GM23338 (cell line): ENCODE data around the gene FAM81A.
"Not testable (repeated sequence)": the region's sequence is repeated elsewhere in the genome, so short reads cannot be mapped to it uniquely, and the experiment has no call there.

Experiments used
- CREB1 ChIP-seq: fragments of 250-450 bp; sonication (Bioruptor Pico); IDR thresholded peaks from 2 replicates; pipeline ENCODE4 v1.5.0; 2020; ENCODE audit warnings: low read depth, mild to moderate bottlenecking, moderate library complexity
- EZH2 ChIP-seq: fragments of 200-600 bp; sonication (generic); IDR thresholded peaks from one replicate; pipeline ENCODE4 v1.8.0; 2017; ENCODE audit warnings: antibody characterized with exemption, mild to moderate bottlenecking, low read depth; ENCODE audit not compliant: unreplicated experiment
- EZH2phosphoT487 ChIP-seq: fragments of 200-600 bp; sonication (generic); IDR thresholded peaks from one replicate; pipeline ENCODE4 v1.8.1; 2018; ENCODE audit warnings: antibody characterized with exemption; ENCODE audit not compliant: unreplicated experiment
- JUNB ChIP-seq: IDR thresholded peaks from one replicate; pipeline ENCODE4 v1.6.1; 2016; ENCODE audit warnings: antibody characterized with exemption; ENCODE audit not compliant: unreplicated experiment
- NANOG ChIP-seq: IDR thresholded peaks from 2 replicates; pipeline ENCODE4 v1.6.1; 2016; ENCODE audit warnings: antibody characterized with exemption, borderline replicate concordance
- POLR2AphosphoS5 ChIP-seq: IDR thresholded peaks from 2 replicates; pipeline ENCODE4 v1.6.1; 2016; ENCODE audit warnings: antibody characterized with exemption, low read depth
- STAT1 ChIP-seq: IDR thresholded peaks from one replicate; pipeline ENCODE4 v1.6.1; 2016; ENCODE audit warnings: antibody characterized with exemption; ENCODE audit not compliant: unreplicated experiment
- ZNF114 ChIP-seq: fragments of 250-450 bp; sonication (Bioruptor Pico); IDR thresholded peaks from 2 replicates; pipeline ENCODE4 v1.5.0; 2020; ENCODE audit warnings: mild to moderate bottlenecking, moderate library complexity
- TF ChIP-seq, protein P1 (sequence below): IDR thresholded peaks from one replicate; pipeline ENCODE4 v1.6.1; 2018; ENCODE audit warnings: antibody characterized with exemption; ENCODE audit not compliant: unreplicated experiment
- TF ChIP-seq, protein P2 (sequence below), 2 experiments: fragments of 200-600 bp in 1 of 2; sonication (generic) in 1 of 2; conservative IDR thresholded peaks; 2 replicates each; pipeline versions ENCODE4 v1.5.1 to v1.6.1; 2016 to 2017; ENCODE audit warnings: antibody characterized with exemption in 2 of 2, low read depth in 2 of 2, mild to moderate bottlenecking in 2 of 2, moderate library complexity in 1 of 2
- TF ChIP-seq, protein P3 (sequence below): fragments of 250-450 bp; sonication (Bioruptor Pico); IDR thresholded peaks from 2 replicates; pipeline ENCODE4 v1.5.0; 2020; ENCODE audit warnings: mild to moderate bottlenecking, moderate library complexity
- TF ChIP-seq, protein P4 (sequence below): IDR thresholded peaks from 2 replicates; pipeline ENCODE4 v1.6.1; 2016; ENCODE audit warnings: antibody characterized with exemption

DNA sequence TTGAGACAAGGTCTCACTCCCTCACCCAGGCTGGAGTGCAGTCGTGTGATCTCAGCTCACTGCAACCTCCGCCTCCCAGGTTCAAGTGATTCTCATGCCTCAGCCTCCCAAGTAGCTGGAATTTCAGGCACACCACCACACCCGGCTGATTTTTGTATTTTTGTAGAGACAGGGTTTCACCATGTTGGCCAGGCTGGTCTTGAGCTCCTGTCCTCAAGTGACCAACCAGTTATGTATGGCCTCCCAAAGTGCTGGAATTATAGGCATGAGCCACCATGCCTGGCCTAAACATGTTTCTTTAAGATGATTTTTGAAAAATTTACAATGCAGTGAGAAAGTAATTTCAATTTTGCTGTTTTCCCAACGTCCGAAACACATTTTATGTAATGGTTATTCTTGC, 37.2 kb downstream of the FAM81A start:
- TF ChIP-seq EZH2; ZNF114; POLR2AphosphoS5; EZH2phosphoT487; NANOG; CREB1 (CRISPR knock-in tag); STAT1; JUNB: not testable (repeated sequence)
- TF ChIP-seq, protein P1, sequence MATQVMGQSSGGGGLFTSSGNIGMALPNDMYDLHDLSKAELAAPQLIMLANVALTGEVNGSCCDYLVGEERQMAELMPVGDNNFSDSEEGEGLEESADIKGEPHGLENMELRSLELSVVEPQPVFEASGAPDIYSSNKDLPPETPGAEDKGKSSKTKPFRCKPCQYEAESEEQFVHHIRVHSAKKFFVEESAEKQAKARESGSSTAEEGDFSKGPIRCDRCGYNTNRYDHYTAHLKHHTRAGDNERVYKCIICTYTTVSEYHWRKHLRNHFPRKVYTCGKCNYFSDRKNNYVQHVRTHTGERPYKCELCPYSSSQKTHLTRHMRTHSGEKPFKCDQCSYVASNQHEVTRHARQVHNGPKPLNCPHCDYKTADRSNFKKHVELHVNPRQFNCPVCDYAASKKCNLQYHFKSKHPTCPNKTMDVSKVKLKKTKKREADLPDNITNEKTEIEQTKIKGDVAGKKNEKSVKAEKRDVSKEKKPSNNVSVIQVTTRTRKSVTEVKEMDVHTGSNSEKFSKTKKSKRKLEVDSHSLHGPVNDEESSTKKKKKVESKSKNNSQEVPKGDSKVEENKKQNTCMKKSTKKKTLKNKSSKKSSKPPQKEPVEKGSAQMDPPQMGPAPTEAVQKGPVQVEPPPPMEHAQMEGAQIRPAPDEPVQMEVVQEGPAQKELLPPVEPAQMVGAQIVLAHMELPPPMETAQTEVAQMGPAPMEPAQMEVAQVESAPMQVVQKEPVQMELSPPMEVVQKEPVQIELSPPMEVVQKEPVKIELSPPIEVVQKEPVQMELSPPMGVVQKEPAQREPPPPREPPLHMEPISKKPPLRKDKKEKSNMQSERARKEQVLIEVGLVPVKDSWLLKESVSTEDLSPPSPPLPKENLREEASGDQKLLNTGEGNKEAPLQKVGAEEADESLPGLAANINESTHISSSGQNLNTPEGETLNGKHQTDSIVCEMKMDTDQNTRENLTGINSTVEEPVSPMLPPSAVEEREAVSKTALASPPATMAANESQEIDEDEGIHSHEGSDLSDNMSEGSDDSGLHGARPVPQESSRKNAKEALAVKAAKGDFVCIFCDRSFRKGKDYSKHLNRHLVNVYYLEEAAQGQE, result not testable (repeated sequence)
- TF ChIP-seq, protein P2, sequence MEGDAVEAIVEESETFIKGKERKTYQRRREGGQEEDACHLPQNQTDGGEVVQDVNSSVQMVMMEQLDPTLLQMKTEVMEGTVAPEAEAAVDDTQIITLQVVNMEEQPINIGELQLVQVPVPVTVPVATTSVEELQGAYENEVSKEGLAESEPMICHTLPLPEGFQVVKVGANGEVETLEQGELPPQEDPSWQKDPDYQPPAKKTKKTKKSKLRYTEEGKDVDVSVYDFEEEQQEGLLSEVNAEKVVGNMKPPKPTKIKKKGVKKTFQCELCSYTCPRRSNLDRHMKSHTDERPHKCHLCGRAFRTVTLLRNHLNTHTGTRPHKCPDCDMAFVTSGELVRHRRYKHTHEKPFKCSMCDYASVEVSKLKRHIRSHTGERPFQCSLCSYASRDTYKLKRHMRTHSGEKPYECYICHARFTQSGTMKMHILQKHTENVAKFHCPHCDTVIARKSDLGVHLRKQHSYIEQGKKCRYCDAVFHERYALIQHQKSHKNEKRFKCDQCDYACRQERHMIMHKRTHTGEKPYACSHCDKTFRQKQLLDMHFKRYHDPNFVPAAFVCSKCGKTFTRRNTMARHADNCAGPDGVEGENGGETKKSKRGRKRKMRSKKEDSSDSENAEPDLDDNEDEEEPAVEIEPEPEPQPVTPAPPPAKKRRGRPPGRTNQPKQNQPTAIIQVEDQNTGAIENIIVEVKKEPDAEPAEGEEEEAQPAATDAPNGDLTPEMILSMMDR (conservative IDR thresholded peaks at IDR 0.05; ENCODE audit: low read depth in 2 of 2), result not testable (repeated sequence)
- TF ChIP-seq, protein P3, sequence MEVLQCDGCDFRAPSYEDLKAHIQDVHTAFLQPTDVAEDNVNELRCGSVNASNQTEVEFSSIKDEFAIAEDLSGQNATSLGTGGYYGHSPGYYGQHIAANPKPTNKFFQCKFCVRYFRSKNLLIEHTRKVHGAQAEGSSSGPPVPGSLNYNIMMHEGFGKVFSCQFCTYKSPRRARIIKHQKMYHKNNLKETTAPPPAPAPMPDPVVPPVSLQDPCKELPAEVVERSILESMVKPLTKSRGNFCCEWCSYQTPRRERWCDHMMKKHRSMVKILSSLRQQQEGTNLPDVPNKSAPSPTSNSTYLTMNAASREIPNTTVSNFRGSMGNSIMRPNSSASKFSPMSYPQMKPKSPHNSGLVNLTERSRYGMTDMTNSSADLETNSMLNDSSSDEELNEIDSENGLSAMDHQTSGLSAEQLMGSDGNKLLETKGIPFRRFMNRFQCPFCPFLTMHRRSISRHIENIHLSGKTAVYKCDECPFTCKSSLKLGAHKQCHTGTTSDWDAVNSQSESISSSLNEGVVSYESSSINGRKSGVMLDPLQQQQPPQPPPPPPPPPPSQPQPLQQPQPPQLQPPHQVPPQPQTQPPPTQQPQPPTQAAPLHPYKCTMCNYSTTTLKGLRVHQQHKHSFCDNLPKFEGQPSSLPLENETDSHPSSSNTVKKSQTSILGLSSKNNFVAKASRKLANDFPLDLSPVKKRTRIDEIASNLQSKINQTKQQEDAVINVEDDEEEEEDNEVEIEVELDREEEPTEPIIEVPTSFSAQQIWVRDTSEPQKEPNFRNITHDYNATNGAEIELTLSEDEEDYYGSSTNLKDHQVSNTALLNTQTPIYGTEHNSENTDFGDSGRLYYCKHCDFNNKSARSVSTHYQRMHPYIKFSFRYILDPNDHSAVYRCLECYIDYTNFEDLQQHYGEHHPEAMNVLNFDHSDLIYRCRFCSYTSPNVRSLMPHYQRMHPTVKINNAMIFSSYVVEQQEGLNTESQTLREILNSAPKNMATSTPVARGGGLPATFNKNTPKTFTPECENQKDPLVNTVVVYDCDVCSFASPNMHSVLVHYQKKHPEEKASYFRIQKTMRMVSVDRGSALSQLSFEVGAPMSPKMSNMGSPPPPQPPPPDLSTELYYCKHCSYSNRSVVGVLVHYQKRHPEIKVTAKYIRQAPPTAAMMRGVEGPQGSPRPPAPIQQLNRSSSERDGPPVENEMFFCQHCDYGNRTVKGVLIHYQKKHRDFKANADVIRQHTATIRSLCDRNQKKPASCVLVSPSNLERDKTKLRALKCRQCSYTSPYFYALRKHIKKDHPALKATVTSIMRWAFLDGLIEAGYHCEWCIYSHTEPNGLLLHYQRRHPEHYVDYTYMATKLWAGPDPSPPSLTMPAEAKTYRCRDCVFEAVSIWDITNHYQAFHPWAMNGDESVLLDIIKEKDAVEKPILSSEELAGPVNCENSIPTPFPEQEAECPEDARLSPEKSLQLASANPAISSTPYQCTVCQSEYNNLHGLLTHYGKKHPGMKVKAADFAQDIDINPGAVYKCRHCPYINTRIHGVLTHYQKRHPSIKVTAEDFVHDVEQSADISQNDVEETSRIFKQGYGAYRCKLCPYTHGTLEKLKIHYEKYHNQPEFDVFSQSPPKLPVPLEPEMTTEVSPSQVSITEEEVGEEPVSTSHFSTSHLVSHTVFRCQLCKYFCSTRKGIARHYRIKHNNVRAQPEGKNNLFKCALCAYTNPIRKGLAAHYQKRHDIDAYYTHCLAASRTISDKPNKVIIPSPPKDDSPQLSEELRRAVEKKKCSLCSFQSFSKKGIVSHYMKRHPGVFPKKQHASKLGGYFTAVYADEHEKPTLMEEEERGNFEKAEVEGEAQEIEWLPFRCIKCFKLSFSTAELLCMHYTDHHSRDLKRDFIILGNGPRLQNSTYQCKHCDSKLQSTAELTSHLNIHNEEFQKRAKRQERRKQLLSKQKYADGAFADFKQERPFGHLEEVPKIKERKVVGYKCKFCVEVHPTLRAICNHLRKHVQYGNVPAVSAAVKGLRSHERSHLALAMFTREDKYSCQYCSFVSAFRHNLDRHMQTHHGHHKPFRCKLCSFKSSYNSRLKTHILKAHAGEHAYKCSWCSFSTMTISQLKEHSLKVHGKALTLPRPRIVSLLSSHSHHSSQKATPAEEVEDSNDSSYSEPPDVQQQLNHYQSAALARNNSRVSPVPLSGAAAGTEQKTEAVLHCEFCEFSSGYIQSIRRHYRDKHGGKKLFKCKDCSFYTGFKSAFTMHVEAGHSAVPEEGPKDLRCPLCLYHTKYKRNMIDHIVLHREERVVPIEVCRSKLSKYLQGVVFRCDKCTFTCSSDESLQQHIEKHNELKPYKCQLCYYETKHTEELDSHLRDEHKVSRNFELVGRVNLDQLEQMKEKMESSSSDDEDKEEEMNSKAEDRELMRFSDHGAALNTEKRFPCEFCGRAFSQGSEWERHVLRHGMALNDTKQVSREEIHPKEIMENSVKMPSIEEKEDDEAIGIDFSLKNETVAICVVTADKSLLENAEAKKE (CRISPR knock-in tag), result not testable (repeated sequence)
- TF ChIP-seq, protein P4, sequence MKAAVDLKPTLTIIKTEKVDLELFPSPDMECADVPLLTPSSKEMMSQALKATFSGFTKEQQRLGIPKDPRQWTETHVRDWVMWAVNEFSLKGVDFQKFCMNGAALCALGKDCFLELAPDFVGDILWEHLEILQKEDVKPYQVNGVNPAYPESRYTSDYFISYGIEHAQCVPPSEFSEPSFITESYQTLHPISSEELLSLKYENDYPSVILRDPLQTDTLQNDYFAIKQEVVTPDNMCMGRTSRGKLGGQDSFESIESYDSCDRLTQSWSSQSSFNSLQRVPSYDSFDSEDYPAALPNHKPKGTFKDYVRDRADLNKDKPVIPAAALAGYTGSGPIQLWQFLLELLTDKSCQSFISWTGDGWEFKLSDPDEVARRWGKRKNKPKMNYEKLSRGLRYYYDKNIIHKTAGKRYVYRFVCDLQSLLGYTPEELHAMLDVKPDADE, result not testable (repeated sequence)
